Measurements from ENCODE around the gene KHDC1L.
A peak's percentile ranks its signal among the peaks of the same experiment; 100 is the strongest.
"Not testable (repeated sequence)": the region's sequence is repeated elsewhere in the genome, so short reads cannot be mapped to it uniquely, and the experiment has no call there.

Gene KHDC1L

GRCh38 chr6:73216859-73217258, 8.4 kb downstream of the KHDC1L start:
- intact Hi-C loops (cut with DNase I), result no loop called here
- DNase-seq, result no peak

DNA sequence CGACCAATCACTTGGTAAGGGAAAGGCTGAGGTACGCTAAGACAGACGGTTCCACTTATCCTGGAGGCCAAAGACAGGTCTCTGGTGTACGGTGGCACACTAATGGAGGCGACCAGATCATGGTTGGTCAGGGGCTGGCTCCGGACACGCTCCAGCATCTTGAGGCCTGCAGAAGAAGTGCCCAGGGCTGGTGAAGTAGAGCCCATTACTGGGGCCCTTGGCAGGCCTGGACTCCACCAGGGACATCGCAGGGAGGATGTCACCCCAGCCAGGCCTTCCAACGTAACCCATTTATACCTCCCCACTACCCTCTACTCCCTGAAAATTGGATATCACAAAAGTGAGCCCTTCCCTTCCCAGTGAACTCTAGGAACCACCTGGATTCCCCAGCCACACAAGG, 16.2 kb downstream of the KHDC1L start:
- no peak for DNase-seq
- intact Hi-C loops (cut with DNase I), result no loop called here

DNA sequence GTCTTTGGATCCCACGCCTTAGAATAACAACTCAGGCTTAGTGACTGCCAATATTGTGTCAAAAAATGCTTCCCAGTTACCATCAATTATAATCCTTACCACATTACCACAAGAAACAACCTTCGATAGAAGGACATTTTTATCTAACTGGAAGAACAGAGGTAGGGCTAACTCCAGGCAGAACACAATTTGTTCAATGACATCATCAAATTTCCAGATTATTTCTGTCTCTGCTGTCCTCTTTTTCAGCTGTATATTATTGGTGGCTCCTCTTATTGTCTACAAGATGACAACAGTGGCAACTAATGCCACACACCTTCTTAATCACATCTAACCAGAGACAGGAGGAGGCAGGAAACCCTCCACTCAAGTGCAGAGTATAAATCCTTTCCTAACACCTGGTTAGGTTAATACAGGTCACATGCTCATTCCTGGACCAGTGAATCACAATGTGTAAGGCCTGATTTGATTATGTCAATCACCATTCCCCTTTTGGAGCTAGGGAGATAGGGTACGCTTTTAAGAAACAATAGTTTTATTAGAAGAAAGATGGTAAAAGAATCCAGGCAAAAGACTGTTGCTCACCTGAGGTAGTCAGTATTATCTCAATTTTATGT, 18.0 kb downstream of the KHDC1L start:
- DNase-seq, result peak in 1 of 42 donors; percentile 47
- intact Hi-C loops (cut with DNase I), result no loop called here

- DNase-seq, result no peak
- intact Hi-C loops (cut with DNase I), result no loop called here
Observed at GRCh38 chr6:73204252-73204651, 21.0 kb downstream of the KHDC1L start.

- intact Hi-C loops (cut with DNase I), result no loop called here
- no peak for DNase-seq
Observed at GRCh38 chr6:73203098-73203497, 22.2 kb downstream of the KHDC1L start.

- intact Hi-C loops (cut with DNase I), result no loop called here
- no peak for DNase-seq
Observed at GRCh38 chr6:73200735-73201134, 24.6 kb downstream of the KHDC1L start.

- intact Hi-C loops (cut with DNase I), result no loop called here
- no peak for DNase-seq
Observed at GRCh38 chr6:73200247-73200646, 25.0 kb downstream of the KHDC1L start.

GRCh38 chr6:73194744-73195143, 30.6 kb downstream of the KHDC1L start:
- DNase-seq, result no peak
- intact Hi-C loops (cut with DNase I), result no loop called here

- intact Hi-C loops (cut with DNase I); DNase-seq: not testable (repeated sequence)
Observed at GRCh38 chr6:73193302-73193701, 32.0 kb downstream of the KHDC1L start.

- DNase-seq, result no peak
- intact Hi-C loops (cut with DNase I), result loop anchor here (5.0 kb wide), 1 partner anchor 770 kb away; no protein-coding TSS in a partner anchor
Observed at GRCh38 chr6:73182021-73182607, 43.2 kb downstream of the KHDC1L start.

GRCh38 chr6:73180763-73181619, 44.3 kb downstream of the KHDC1L start:
- peak in 15 of 42 donors; percentile 18 to 62 (median 34) for DNase-seq
- intact Hi-C loops (cut with DNase I), result loop anchor here (5.0 kb wide), 1 partner anchor 769 kb away; no protein-coding TSS in a partner anchor

GRCh38 chr6:73180076-73180738, 45.1 kb downstream of the KHDC1L start:
- intact Hi-C loops (cut with DNase I), result loop anchor here (5.0 kb wide), 1 partner anchor 768 kb away; no protein-coding TSS in a partner anchor
- peak in 4 of 42 donors; percentile 16 to 31 (median 24) for DNase-seq

- intact Hi-C loops (cut with DNase I), result no loop called here
Observed at GRCh38 chr6:73177221-73177944, 47.9 kb downstream of the KHDC1L start.

DNA sequence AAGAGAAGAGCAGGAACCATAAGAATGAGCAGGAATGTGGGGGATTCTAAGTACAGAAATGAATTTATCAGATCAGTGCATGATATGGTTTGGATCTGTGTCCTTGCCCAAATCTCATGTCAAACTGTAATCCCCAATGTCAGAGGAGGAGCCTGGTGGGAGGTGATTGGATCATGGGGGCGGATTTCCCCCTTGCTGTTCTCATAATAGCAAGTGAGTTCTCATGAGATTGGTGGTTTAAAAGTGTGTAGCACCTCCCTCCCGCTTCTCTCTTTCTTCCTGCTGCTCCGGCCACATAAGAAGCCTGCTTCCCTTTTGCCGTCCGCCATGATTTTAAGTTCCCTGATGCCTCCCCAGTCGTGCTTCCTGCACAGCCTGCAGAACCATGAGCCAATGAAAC, 49.2 kb downstream of the KHDC1L start:
- intact Hi-C loops (cut with DNase I), result no loop called here
- peak in 20 of 42 donors; percentile 9 to 67 (median 30) for DNase-seq

More at GRCh38 chr6:73177221-73177944, 47.9 kb downstream of the KHDC1L start:
- DNase-seq, result peak in 11 of 42 donors; percentile 11 to 60 (median 32)

DNA sequence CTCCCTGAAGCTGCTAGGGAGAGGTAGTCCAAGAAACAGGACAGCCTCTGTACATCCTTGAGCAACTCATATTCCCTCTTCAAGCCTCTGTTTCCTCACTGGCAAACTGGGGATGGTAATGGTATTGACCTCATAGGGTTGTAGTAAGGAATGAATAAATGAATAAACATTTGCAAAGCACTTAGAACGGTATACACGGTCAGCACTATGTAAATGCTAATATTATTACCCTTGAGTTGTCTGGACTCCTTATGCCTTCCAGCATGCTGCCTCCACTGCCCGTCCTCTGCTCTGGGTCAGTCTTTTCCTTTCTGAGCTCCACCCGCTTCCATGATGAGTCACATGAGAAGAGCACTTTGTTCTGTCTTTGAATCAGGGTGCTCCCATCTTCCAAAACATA, 50.6 kb downstream of the KHDC1L start:
- no peak for DNase-seq
- intact Hi-C loops (cut with DNase I), result no loop called here
